HPDE6-E6E7 (cell line): ENCODE results near the gene SDC1.

ENCODE experiments used
- DNase-seq: peaks from one replicate; pipeline ENCODE4 v3.0.0; 2011; ENCODE audit warnings: missing footprints; ENCODE audit errors: extremely low spot score

Gene SDC1

GRCh38 chr2:20214566-20215182, 10.3 kb downstream of the SDC1 start:
- no peak for DNase-seq

GRCh38 chr2:20213651-20214565, 11.0 kb downstream of the SDC1 start:
- DNase-seq = no peak

- DNase-seq = peak; percentile 94
Measured at GRCh38 chr2:20212871-20213503, 11.9 kb downstream of the SDC1 start.

GRCh38 chr2:20212459-20212870, 12.5 kb downstream of the SDC1 start:
- DNase-seq = peak; percentile 90

GRCh38 chr2:20211860-20212458, 13.0 kb downstream of the SDC1 start:
- DNase-seq = no peak

- DNase-seq = no peak
Measured at GRCh38 chr2:20211420-20211819, 13.5 kb downstream of the SDC1 start.

- DNase-seq = no peak
Measured at GRCh38 chr2:20210462-20210861, 14.5 kb downstream of the SDC1 start.

- DNase-seq = no peak
Measured at GRCh38 chr2:20209373-20210109, 15.4 kb downstream of the SDC1 start.

GRCh38 chr2:20208476-20208859, 16.5 kb downstream of the SDC1 start:
- no peak for DNase-seq

- no peak for DNase-seq
Measured at GRCh38 chr2:20207051-20207450, 17.9 kb downstream of the SDC1 start.

- DNase-seq = no peak
Measured at GRCh38 chr2:20205915-20206524, 18.9 kb downstream of the SDC1 start.

GRCh38 chr2:20205069-20205468, 19.9 kb downstream of the SDC1 start:
- DNase-seq = no peak

- DNase-seq = no peak
Measured at GRCh38 chr2:20203521-20204225, 21.3 kb downstream of the SDC1 start.

- DNase-seq = no peak
Measured at GRCh38 chr2:20203072-20203471, 21.9 kb downstream of the SDC1 start.

GRCh38 chr2:20201671-20202070, 23.3 kb downstream of the SDC1 start:
- no peak for DNase-seq

- DNase-seq = no peak
Measured at GRCh38 chr2:20200697-20201555, 24.0 kb downstream of the SDC1 start.

GRCh38 chr2:20199633-20200270, 25.2 kb downstream of the SDC1 start:
- DNase-seq = no peak

GRCh38 chr2:20198796-20199632, 25.9 kb downstream of the SDC1 start:
- no peak for DNase-seq
